ENCODE measurements around the gene ARRDC1.
A peak's percentile ranks its signal among the peaks of the same experiment; 100 is the strongest.
"Not testable (repeated sequence)": the region's sequence is repeated elsewhere in the genome, so short reads cannot be mapped to it uniquely, and the experiment has no call there.

The ARRDC1 gene

GRCh38 chr9:137613738-137614523 is 8.4 kb downstream of the ARRDC1 start:
- no peak for DNase-seq

- DNase-seq, result no peak
Observed at GRCh38 chr9:137614631-137615386, 9.3 kb downstream of the ARRDC1 start.

- no peak for DNase-seq
Observed at GRCh38 chr9:137615387-137615871, 9.9 kb downstream of the ARRDC1 start.

GRCh38 chr9:137618105-137619067 is 12.9 kb downstream of the ARRDC1 start, which contains the start of gene EHMT1:
Gene EHMT1, plus strand, starts transcription at chr9:137619005. Its CDS starts 24 bp downstream, at chr9:137619029.
- peak; percentile 65 for DNase-seq

GRCh38 chr9:137619240-137620047 is 14.0 kb downstream of the ARRDC1 start:
- no peak for DNase-seq

GRCh38 chr9:137620048-137620405 is 14.5 kb downstream of the ARRDC1 start:
- DNase-seq, result no peak

GRCh38 chr9:137620581-137620980 is 15.1 kb downstream of the ARRDC1 start:
- no peak for DNase-seq

GRCh38 chr9:137621131-137621757 is 15.8 kb downstream of the ARRDC1 start:
- no peak for DNase-seq

- DNase-seq, result not testable (repeated sequence)
Observed at GRCh38 chr9:137622211-137622610, 16.7 kb downstream of the ARRDC1 start.

GRCh38 chr9:137626464-137626863 is 21.0 kb downstream of the ARRDC1 start:
- no peak for DNase-seq

GRCh38 chr9:137627406-137627805 is 21.9 kb downstream of the ARRDC1 start:
- not testable (repeated sequence) for DNase-seq

- DNase-seq, result no peak
Observed at GRCh38 chr9:137630126-137630525, 24.6 kb downstream of the ARRDC1 start.

GRCh38 chr9:137630679-137631078 is 25.2 kb downstream of the ARRDC1 start:
- no peak for DNase-seq

- DNase-seq, result no peak
Observed at GRCh38 chr9:137631345-137632229, 26.1 kb downstream of the ARRDC1 start.

- no peak for DNase-seq
Observed at GRCh38 chr9:137632230-137633161, 27.0 kb downstream of the ARRDC1 start.

GRCh38 chr9:137634016-137634415 is 28.5 kb downstream of the ARRDC1 start:
- DNase-seq, result no peak

- no peak for DNase-seq
Observed at GRCh38 chr9:137638680-137639079, 33.2 kb downstream of the ARRDC1 start.

GRCh38 chr9:137639303-137640051 is 34.0 kb downstream of the ARRDC1 start:
- no peak for DNase-seq
